ENCODE data around the gene GRIFIN.
"Not testable (repeated sequence)": the region's sequence is repeated elsewhere in the genome, so short reads cannot be mapped to it uniquely, and the experiment has no call there.

GRCh38 chr7:2469460-2470203 is 6.6 kb downstream of the GRIFIN start:
- TF ChIP-seq ZNF248 (tag by site-specific recombination; IDR thresholded peaks at IDR 0.05); KLF9 (tag by site-specific recombination; IDR thresholded peaks at IDR 0.05; ENCODE audit: low read depth); CTCF (tag by site-specific recombination; IDR thresholded peaks at IDR 0.05); SETDB1 (IDR thresholded peaks at IDR 0.05; ENCODE audit: insufficient read length, low read length); ZNF302 (tag by site-specific recombination; IDR thresholded peaks at IDR 0.05; ENCODE audit: low read depth); EGR2 (tag by site-specific recombination; IDR thresholded peaks at IDR 0.05; ENCODE audit: low read depth); FEZF1 (tag by site-specific recombination; IDR thresholded peaks at IDR 0.05); ZNF692 (tag by site-specific recombination; IDR thresholded peaks at IDR 0.05); ELK4 (IDR thresholded peaks at IDR 0.05; ENCODE audit: borderline replicate concordance, low read depth, low read length); REST (tag by site-specific recombination; IDR thresholded peaks at IDR 0.05): not testable (repeated sequence)

Measured in HEK293 (cell line).